ENCODE data around the gene PDE6B. TPM values are rescaled to one million over a fixed set of nuclear protein-coding genes. Genes with fewer than 3 reads are reported as not detected.

Gene PDE6B
- total RNA-seq, 6 donors from 2014 or later = 4.2 to 28.3 (median 9.0) TPM

DNA sequence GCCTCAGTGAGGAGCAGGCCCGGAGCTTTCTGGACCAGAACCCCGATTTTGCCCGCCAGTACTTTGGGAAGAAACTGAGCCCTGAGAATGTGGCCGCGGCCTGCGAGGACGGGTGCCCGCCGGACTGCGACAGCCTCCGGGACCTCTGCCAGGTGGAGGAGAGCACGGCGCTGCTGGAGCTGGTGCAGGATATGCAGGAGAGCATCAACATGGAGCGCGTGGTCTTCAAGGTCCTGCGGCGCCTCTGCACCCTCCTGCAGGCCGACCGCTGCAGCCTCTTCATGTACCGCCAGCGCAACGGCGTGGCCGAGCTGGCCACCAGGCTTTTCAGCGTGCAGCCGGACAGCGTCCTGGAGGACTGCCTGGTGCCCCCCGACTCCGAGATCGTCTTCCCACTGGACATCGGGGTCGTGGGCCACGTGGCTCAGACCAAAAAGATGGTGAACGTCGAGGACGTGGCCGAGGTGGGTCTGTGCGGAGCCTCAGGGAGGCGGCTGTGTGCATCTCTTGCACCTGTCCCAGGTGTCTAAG lies 323 bp downstream of the PDE6B start:
- DNase-seq (peak in 1 of 2 donors; percentile 76), ATAC-seq (ENCODE audit: low FRiP score in 2 of 2) (no peak)
- TF ChIP-seq, protein P1, sequence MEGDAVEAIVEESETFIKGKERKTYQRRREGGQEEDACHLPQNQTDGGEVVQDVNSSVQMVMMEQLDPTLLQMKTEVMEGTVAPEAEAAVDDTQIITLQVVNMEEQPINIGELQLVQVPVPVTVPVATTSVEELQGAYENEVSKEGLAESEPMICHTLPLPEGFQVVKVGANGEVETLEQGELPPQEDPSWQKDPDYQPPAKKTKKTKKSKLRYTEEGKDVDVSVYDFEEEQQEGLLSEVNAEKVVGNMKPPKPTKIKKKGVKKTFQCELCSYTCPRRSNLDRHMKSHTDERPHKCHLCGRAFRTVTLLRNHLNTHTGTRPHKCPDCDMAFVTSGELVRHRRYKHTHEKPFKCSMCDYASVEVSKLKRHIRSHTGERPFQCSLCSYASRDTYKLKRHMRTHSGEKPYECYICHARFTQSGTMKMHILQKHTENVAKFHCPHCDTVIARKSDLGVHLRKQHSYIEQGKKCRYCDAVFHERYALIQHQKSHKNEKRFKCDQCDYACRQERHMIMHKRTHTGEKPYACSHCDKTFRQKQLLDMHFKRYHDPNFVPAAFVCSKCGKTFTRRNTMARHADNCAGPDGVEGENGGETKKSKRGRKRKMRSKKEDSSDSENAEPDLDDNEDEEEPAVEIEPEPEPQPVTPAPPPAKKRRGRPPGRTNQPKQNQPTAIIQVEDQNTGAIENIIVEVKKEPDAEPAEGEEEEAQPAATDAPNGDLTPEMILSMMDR (IDR thresholded peaks at IDR 0.05) = no peak
- no peaks in the 10 kb centered on the region for H3K36me3 ChIP-seq
- no peak overlapping the region for H3K4me3 ChIP-seq
- H3K27me3 ChIP-seq = no peaks in the 10 kb centered on the region
- no peaks in the 10 kb centered on the region for H3K4me1 ChIP-seq
- H3K27ac ChIP-seq = no peak overlapping the region
- 92 to 94% methylated on average over 33 to 39 of the region's 39 CpGs for WGBS, 2 donors
- no peaks in the 10 kb centered on the region for H3K9me3 ChIP-seq

DNA sequence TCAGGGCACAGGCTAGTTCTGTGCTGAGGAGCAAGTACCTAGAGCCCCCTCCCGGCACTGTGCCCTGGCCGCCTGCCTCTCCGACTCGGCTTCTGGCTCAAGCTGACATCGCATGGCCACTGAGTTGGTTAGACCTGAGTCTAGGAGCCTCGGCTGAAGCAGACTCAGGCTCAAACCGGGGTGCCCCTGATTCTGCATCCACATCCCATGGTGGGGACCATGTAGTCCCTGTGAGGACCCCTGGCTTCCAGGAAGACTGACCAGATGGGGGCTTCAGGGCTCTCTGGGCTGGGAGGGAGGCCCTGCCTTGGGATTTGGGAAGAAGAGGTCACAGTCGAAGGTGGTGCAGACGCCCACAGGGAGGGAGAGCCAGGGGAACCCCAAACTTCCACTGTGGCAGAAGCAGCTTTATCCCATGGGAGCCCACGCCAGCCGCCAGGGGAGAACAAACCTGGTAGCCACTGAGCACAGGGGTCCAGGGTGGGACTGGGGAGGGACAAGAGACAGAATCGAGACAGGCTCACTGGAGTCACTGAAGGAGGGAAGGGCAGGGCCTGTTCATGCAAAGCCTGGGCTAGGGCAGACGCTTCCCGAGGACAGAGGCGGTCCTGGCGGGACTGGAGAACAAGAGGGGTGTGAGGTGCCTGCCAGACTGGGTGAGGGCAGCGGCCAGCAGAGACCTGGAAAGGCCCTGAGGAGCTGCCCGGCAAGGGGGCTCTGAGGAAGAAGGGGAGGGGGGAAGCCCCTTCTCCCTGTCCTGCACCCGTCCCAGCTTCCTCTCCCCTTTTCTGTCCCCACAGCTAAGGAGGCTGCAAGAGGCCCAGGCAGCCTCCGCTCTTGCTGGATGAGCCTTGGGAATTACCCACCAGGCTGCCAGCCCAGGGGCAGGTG lies 1.1 kb downstream of the PDE6B start:
- Histone ChIP-seq H3K36me3 (no peaks in the 10 kb centered on the region), H3K4me3 (no peak overlapping the region), H3K27me3 (no peaks in the 10 kb centered on the region), H3K27ac (no peak overlapping the region), H3K9me3 (no peaks in the 10 kb centered on the region), H3K4me1 (no peaks in the 10 kb centered on the region)
- DNase-seq = peak; percentile 17 to 40
- TF ChIP-seq POLR2AphosphoS5 (IDR thresholded peaks at IDR 0.05) = no peak
- TF ChIP-seq POLR2A (IDR thresholded peaks at IDR 0.05) = no peak
- no peak for TF ChIP-seq EP300 (IDR thresholded peaks at IDR 0.05)
- TF ChIP-seq, protein P1 (IDR thresholded peaks at IDR 0.05) = no peak
- no peak for ATAC-seq (ENCODE audit: low FRiP score in 2 of 2)
- WGBS, 2 donors = 77 to 81% methylated on average over 16 to 20 of the region's 20 CpGs

DNA sequence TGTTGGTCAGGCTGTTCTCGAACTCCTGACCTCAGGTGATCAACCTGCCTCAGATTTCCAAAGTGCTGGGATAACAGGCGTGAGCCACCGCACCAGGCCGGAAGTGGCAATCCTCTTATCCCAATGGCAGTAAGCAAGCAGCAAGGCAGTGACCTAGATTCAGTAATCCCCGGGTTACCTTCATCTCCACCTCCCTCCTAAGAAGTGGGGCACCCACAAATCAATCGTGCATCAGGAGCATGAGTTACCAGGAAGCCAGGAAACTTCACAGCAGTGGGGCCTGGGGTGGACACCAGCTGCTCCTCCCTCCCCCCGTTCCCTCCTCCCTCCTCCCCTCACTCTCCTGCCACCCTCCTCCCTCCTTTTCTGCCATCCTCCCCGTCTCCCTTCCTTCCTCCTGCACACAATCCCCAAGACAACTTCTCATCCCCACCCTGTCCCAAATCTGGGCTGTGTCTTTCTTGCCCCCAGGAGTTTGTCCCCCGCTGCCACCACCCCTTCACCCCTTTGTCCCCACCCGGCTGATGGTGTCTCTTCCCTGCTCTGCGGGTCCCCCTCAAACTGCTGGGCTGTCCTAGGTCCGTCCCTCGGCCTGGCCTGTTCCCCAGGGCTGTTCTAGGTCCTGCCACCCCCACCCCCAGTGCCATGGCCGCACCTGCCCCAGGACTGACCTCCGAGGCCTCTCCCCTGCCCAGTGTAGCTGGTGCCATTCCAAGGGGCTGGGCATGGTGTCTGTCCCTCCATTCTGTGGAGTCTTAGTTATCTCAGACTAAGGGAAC lies 2.2 kb downstream of the PDE6B start:
- Histone ChIP-seq H3K27ac (no peak overlapping the region), H3K4me1 (no peaks in the 10 kb centered on the region), H3K36me3 (no peaks in the 10 kb centered on the region), H3K4me3 (no peak overlapping the region), H3K27me3 (no peaks in the 10 kb centered on the region), H3K9me3 (no peaks in the 10 kb centered on the region)
- ATAC-seq (ENCODE audit: low FRiP score in 2 of 2) (no peak), DNase-seq (peak; percentile 10 to 54)
- no peak for TF ChIP-seq POLR2A (IDR thresholded peaks at IDR 0.05)
- TF ChIP-seq, protein P1 (IDR thresholded peaks at IDR 0.05) = no peak
- TF ChIP-seq EP300 (IDR thresholded peaks at IDR 0.05) = no peak
- WGBS, 2 donors = 72 to 75% methylated on average over 13 to 14 of the region's 15 CpGs

DNA sequence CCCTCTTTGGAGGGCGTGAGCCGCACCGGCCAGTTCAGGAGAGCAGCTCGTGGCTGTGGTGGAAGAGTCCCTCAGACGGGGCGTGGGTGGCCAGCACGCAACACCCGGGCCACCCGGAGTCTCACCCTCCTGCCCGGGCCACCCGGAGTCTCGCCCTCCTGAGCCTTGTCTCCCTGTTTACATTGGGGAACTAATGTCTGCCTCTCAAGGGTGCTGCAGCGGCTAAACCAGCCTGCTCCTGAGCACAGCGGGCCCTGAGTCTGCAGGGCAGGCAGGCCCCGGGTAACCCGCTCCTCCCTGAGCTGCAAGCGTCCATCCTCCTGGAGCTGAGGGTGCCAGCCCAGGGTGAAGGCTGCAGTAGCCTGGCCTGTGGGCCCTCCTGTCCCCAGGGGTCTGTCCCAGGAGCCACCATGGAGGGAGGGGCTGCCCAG lies 3.0 kb downstream of the PDE6B start:
- Histone ChIP-seq H3K9me3 (no peaks in the 10 kb centered on the region), H3K4me3 (no peak overlapping the region), H3K27me3 (no peaks in the 10 kb centered on the region), H3K27ac (no peak overlapping the region), H3K4me1 (no peaks in the 10 kb centered on the region), H3K36me3 (no peaks in the 10 kb centered on the region)
- TF ChIP-seq, protein P1 (IDR thresholded peaks at IDR 0.05) = no peak
- TF ChIP-seq POLR2AphosphoS5 (IDR thresholded peaks at IDR 0.05) = no peak
- no peak for TF ChIP-seq EP300 (IDR thresholded peaks at IDR 0.05)
- TF ChIP-seq POLR2A (IDR thresholded peaks at IDR 0.05) = no peak
- WGBS, 2 donors = 58 to 100% methylated on average over 2 to 7 of the region's 17 CpGs
- ATAC-seq (ENCODE audit: low FRiP score in 2 of 2) (no peak), DNase-seq (peak; percentile 13 to 75)

Data from upper lobe of left lung (tissue), 6 donors.